Progenitor cell of endocrine pancreas (in vitro differentiated cells): Measurements from ENCODE around the gene TARBP2. TPM values are rescaled to one million over a fixed set of nuclear protein-coding genes. Genes with fewer than 3 reads are reported as not detected.
A peak's percentile ranks its signal among the peaks of the same experiment; 100 is the strongest.

ENCODE experiments used
- DNase-seq: peaks from one replicate; pipeline ENCODE4 v3.0.0; 2021; ENCODE audit warnings: low spot score; ENCODE audit not compliant: unreplicated experiment
- H3K27ac Mint-ChIP-seq: 2 replicates; pipeline ENCODE4 v1.8.0; 2021; ENCODE audit warnings: mild to moderate bottlenecking, moderate library complexity, mixed read lengths
- H3K27me3 Mint-ChIP-seq: 2 replicates; pipeline ENCODE4 v1.8.0; 2021; ENCODE audit warnings: mixed read lengths
- H3K36me3 Mint-ChIP-seq: 2 replicates; pipeline ENCODE4 v1.8.0; 2022; ENCODE audit warnings: mixed read lengths; ENCODE audit not compliant: insufficient read depth
- H3K4me1 Mint-ChIP-seq: 2 replicates; pipeline ENCODE4 v1.8.0; 2021; ENCODE audit warnings: low read depth, mixed read lengths
- H3K4me3 Mint-ChIP-seq: 2 replicates; pipeline ENCODE4 v1.8.0; 2021; ENCODE audit warnings: low read depth, mild to moderate bottlenecking, moderate library complexity, mixed read lengths
- H3K9me3 Mint-ChIP-seq: 2 replicates; pipeline ENCODE4 v1.8.0; 2021; ENCODE audit warnings: low read depth, mixed read lengths
- total RNA-seq: library from RNA; stranded (reverse); gene quantifications from 2 replicates; pipeline ENCODE4 v1.2.1, GENCODE V29; 2021
- TF ChIP-seq, protein P1 (sequence below): fragments of 200-600 bp; sonication (generic); IDR thresholded peaks from one replicate; pipeline ENCODE4 v1.5.0; 2021; ENCODE audit warnings: antibody characterized with exemption, mild to moderate bottlenecking; ENCODE audit not compliant: unreplicated experiment

The TARBP2 gene
- total RNA-seq, 1 donor from 2014 or later: 61.5 TPM

DNA sequence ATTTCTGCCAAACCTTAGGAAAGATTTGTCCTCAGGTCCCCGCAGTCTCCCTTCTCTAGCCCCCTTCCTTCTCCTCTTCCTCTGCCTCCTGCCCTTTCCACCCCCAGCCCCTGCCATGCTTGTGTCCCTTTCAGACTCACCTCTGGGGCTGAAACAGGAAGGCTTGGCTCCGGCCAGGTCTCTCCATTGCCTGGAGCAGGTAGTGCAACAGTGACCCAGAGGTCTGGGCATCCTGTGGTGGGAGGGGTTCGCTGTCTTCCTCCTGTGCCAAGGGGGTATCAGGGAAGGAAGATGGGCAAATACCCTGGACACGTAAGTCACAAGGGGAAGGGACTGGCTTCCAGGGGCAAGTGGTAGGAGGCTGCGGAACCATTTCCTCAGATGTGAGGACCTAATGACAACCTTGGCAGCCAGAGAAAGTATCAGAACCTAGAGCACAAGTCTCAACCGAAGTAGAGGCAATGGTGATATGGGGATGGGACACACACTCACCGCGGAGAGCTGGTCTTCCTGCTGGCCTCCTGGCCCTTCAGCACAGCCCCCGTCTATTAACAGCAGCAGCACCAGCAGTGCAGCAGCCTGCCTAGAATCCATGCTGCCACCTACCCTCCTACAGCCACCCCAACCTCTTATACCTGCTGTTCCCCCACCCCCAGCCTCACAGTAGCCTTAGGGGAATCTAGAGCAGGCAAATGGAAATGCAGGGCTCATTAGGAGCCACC is 6.0 kb downstream of the TARBP2 start, which contains the start of gene NPFF:
Gene NPFF (minus strand): TSS at position 604 of the 722 bp plus-strand sequence. CDS start 10 bp downstream, at position 594.
- no peaks in the 10 kb centered on the region for H3K27me3 Mint-ChIP-seq
- H3K4me3 Mint-ChIP-seq: no peak within 1 kb of the TSS
- H3K36me3 Mint-ChIP-seq: no peaks in the 10 kb centered on the region
- no peaks in the 10 kb centered on the region for H3K9me3 Mint-ChIP-seq
- peaks cover 3% of the 10 kb centered on the region for H3K4me1 Mint-ChIP-seq
- TF ChIP-seq, protein P1, sequence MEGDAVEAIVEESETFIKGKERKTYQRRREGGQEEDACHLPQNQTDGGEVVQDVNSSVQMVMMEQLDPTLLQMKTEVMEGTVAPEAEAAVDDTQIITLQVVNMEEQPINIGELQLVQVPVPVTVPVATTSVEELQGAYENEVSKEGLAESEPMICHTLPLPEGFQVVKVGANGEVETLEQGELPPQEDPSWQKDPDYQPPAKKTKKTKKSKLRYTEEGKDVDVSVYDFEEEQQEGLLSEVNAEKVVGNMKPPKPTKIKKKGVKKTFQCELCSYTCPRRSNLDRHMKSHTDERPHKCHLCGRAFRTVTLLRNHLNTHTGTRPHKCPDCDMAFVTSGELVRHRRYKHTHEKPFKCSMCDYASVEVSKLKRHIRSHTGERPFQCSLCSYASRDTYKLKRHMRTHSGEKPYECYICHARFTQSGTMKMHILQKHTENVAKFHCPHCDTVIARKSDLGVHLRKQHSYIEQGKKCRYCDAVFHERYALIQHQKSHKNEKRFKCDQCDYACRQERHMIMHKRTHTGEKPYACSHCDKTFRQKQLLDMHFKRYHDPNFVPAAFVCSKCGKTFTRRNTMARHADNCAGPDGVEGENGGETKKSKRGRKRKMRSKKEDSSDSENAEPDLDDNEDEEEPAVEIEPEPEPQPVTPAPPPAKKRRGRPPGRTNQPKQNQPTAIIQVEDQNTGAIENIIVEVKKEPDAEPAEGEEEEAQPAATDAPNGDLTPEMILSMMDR: no peak
- no peak for DNase-seq
- no peak within 1 kb of the TSS for H3K27ac Mint-ChIP-seq

- H3K4me1 Mint-ChIP-seq: peaks cover 1% of the 10 kb centered on the region
- TF ChIP-seq, protein P1: no peak
- H3K4me3 Mint-ChIP-seq: no peak overlapping the region
- H3K36me3 Mint-ChIP-seq: no peaks in the 10 kb centered on the region
- no peak for DNase-seq
- no peaks in the 10 kb centered on the region for H3K27me3 Mint-ChIP-seq
- no peak overlapping the region for H3K27ac Mint-ChIP-seq
- H3K9me3 Mint-ChIP-seq: no peaks in the 10 kb centered on the region
Observed at GRCh38 chr12:53507603-53507885, 6.5 kb downstream of the TARBP2 start.

DNA sequence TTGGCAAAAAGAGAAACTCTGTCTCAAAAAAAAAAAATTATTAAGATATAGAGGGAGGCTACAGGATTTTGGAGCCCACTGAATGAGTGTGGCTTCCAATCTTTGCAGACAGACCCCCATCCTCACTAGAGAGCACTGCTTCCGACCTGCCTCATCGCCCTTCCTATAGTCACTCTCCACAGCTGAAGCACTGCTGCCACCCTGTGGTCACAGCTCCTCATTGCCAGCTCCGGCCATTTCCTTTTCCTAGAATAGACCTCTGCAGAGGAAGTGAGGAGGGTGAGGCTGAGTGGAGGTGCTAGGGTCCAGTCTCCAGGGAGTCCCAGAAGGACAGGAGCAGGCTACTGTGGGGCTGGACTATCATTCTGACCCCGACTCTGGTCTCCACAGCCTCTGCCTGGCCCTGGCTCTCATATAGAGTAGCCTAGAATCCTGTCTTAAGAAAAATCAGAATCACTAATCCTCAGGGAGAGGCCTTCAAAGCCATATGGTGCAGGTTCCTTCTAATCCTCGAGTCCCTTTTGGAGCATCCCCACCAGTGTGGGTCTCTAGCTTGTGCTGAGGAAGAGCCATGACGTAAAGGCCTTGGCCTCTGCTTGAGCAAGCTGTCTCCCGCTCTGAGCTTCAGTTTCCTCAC is 7.6 kb downstream of the TARBP2 start:
- Mint-ChIP-seq H3K27me3 (no peaks in the 10 kb centered on the region), H3K27ac (no peak overlapping the region), H3K36me3 (peaks cover 2% of the 10 kb centered on the region), H3K9me3 (no peaks in the 10 kb centered on the region), H3K4me1 (no peaks in the 10 kb centered on the region), H3K4me3 (no peak overlapping the region)
- DNase-seq: peak; percentile 85
- TF ChIP-seq, protein P1: peak; percentile 88

GRCh38 chr12:53510181-53510812 is 9.2 kb downstream of the TARBP2 start:
- DNase-seq: no peak
- H3K4me3 Mint-ChIP-seq: no peak overlapping the region
- peaks cover 5% of the 10 kb centered on the region for H3K36me3 Mint-ChIP-seq
- H3K4me1 Mint-ChIP-seq: no peaks in the 10 kb centered on the region
- TF ChIP-seq, protein P1: no peak
- H3K27me3 Mint-ChIP-seq: no peaks in the 10 kb centered on the region
- H3K27ac Mint-ChIP-seq: no peak overlapping the region
- H3K9me3 Mint-ChIP-seq: no peaks in the 10 kb centered on the region

DNA sequence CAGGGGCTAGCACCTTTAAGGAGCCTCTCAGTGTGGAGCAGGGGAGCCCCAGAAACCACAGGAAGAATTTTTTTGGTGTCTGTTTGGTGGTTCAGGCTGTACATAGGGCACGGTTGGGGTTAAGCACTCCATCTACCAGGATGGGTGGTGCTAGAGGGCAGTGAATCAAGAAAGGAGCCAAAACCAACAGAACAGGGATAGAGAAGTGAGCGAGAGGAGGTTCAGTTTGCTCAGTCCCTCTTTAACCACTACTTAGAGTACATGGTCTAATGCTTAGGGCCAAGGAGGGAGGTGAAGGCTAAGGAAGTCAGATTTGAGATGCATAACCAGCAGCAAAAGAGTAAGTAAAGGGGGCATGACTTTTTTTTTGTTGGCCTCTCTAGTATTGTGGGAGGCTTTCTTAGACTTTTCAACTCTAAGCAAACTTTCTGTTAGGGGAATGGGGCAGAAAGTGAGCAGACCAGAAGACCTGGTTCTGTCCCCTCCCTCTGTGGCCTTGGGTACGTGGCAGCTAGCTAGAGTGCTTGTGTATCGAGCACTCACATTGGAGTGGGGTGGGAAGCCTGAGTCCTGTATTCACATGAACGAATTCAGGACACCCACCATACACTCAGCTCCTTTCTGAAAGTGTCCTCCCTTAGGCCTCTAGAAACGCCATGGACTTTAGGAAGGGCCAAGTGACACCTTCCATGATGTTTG is 12.8 kb downstream of the TARBP2 start:
- Mint-ChIP-seq H3K36me3 (peaks cover 12% of the 10 kb centered on the region), H3K4me3 (no peak overlapping the region), H3K9me3 (no peaks in the 10 kb centered on the region), H3K4me1 (no peaks in the 10 kb centered on the region), H3K27ac (no peak overlapping the region), H3K27me3 (no peaks in the 10 kb centered on the region)
- no peak for DNase-seq
- TF ChIP-seq, protein P1: no peak
